Measurements from ENCODE around the gene ANKRD34A.
"Not testable (repeated sequence)": the region's sequence is repeated elsewhere in the genome, so short reads cannot be mapped to it uniquely, and the experiment has no call there.

DNA sequence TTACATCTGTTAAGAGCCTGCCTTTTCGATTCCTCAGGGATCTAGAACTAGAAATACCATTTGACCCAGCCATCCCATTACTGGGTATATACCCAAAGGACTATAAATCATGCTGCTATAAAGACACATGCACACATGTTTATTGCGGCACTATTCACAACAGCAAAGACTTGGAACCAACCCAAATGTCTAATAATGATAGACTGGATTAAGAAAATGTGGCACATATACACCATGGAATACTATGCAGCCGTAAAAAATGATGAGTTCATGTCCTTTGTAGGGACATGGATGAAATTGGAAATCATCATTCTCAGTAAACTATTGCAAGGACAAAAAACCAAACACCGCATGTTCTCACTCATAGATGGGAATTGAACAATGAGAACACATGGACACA is 44.1 kb downstream of the ANKRD34A start:
- TF ChIP-seq, protein P1, sequence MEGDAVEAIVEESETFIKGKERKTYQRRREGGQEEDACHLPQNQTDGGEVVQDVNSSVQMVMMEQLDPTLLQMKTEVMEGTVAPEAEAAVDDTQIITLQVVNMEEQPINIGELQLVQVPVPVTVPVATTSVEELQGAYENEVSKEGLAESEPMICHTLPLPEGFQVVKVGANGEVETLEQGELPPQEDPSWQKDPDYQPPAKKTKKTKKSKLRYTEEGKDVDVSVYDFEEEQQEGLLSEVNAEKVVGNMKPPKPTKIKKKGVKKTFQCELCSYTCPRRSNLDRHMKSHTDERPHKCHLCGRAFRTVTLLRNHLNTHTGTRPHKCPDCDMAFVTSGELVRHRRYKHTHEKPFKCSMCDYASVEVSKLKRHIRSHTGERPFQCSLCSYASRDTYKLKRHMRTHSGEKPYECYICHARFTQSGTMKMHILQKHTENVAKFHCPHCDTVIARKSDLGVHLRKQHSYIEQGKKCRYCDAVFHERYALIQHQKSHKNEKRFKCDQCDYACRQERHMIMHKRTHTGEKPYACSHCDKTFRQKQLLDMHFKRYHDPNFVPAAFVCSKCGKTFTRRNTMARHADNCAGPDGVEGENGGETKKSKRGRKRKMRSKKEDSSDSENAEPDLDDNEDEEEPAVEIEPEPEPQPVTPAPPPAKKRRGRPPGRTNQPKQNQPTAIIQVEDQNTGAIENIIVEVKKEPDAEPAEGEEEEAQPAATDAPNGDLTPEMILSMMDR (IDR thresholded peaks at IDR 0.05) = not testable (repeated sequence)
- not testable (repeated sequence) for TF ChIP-seq POLR2AphosphoS5, POLR2A (IDR thresholded peaks at IDR 0.05)
